ENCODE data around the gene EAF2. TPM values are rescaled to one million over a fixed set of nuclear protein-coding genes. Genes with fewer than 3 reads are reported as not detected.

EAF2 gene
- total RNA-seq, 1 experiment from 2014 or later = 4.4 TPM

DNA sequence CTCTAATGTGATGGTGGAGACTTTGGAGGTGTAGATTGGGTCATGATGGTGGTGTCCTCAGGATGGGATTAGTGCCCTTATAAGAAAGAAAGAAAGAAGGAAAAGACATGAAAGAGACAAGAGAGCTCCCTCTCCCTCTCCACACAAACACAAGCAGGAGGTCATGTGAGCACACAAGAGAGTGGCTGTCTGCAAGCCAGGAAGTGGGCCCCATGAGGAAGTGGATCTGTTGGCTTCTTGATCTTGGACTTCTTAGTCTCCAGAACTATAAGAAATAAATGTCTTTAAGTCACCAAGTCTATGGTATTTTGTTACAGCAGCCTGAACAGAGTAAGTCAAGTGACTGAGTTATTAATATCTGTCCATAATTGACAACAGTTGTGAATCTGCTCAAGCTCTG is 17.3 kb upstream of the EAF2 start:
- Histone ChIP-seq H3K79me2 (ENCODE audit: insufficient read depth, low read length) (peaks cover 77% of the 10 kb centered on the region), H2AFZ (ENCODE audit: low read depth, low read length, poor library complexity, severe bottlenecking) (no peak overlapping the region), H3K4me3 (replicated peaks in 1 of 2; ENCODE audit: low read depth in 1 of 2, low read length in 2 of 2) (no peak overlapping the region), H3K9me3 (ENCODE audit: control insufficient read depth in 1 of 2, insufficient read depth in 1 of 2, low read depth in 1 of 2, low read length in 2 of 2) (no peaks in the 10 kb centered on the region; a peak in 1 of 4 replicates), H3K9ac (ENCODE audit: low read length) (no peak overlapping the region), H3K27me3 (ENCODE audit: insufficient read depth, low read length) (no peaks in the 10 kb centered on the region), H3K27ac (ENCODE audit: low read depth, low read length) (no peak overlapping the region), H3K4me2 (ENCODE audit: low read length) (no peak overlapping the region), H3K36me3 (ENCODE audit: control insufficient read depth in 1 of 2, insufficient read depth in 2 of 2, low read length in 2 of 2) (peaks cover 6 to 25% of the 10 kb centered on the region in 2 experiments; a peak in 2 of 4 replicates), H3K9me2 (ENCODE audit: insufficient read depth) (no peaks in the 10 kb centered on the region), H3K4me1 (ENCODE audit: control insufficient read depth in 1 of 2, insufficient read depth in 2 of 2, low read length in 2 of 2) (no peaks in the 10 kb centered on the region), H4K20me1 (ENCODE audit: insufficient read depth) (no peaks in the 10 kb centered on the region)
- DNase-seq (ENCODE audit: low read depth, low spot score) (no peak), ATAC-seq (no peak)
- BruUV-seq (replicated peaks) = no TSS peak
- CTCF ChIA-PET = no interaction called here
- POLR2A ChIA-PET = no interaction called here
- intact Hi-C loops (cut with micrococcal nuclease) = no loop called here
- TF ChIP-seq YY1 (IDR thresholded peaks at IDR 0.05; ENCODE audit: extremely low read depth, insufficient replicate concordance, low read depth, low read length) (no peak), POLR2AphosphoS5 (IDR thresholded peaks at IDR 0.05; ENCODE audit: low read depth, low read length) (no peak), POLR2A (IDR thresholded peaks at IDR 0.05; ENCODE audit: borderline replicate concordance, extremely low read depth, insufficient read depth, insufficient read length) (no peak)
- TF ChIP-seq, protein P1, sequence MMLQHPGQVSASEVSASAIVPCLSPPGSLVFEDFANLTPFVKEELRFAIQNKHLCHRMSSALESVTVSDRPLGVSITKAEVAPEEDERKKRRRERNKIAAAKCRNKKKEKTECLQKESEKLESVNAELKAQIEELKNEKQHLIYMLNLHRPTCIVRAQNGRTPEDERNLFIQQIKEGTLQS (IDR thresholded peaks at IDR 0.05) = no peak
- RAD21 ChIA-PET (ENCODE audit: low non-redundant PET in 1 of 2, low total read pairs in 2 of 2, uncharacterized antibody in 2 of 2, unreplicated experiment in 2 of 2) = no interaction called here

DNA sequence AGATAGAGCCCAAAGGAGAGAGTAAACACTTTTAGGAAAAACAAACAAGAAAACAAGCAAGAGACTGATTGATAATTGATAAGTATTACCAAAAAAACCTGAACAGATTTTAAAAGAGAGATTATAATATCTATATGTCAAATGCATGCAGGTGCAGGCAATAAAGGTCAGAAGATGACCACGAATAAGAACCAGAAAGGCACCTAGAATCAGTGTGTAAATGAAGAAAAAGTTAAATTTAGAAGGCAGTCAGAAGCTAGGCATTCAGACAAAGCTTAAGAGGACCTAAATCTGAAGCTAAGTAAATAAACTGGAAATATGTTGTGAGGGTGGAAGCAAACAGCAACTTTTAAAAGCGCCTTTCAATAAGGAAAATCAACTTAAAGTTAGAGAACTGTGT is 16.4 kb upstream of the EAF2 start:
- RAD21 ChIA-PET (ENCODE audit: low non-redundant PET in 1 of 2, low total read pairs in 2 of 2, uncharacterized antibody in 2 of 2, unreplicated experiment in 2 of 2) = no interaction called here
- Histone ChIP-seq H2AFZ (ENCODE audit: low read depth, low read length, poor library complexity, severe bottlenecking) (no peak overlapping the region), H3K79me2 (ENCODE audit: insufficient read depth, low read length) (peaks cover 79% of the 10 kb centered on the region), H3K27ac (ENCODE audit: low read depth, low read length) (no peak overlapping the region), H3K4me3 (replicated peaks in 1 of 2; ENCODE audit: low read depth in 1 of 2, low read length in 2 of 2) (no peak overlapping the region), H4K20me1 (ENCODE audit: insufficient read depth) (no peaks in the 10 kb centered on the region), H3K36me3 (ENCODE audit: control insufficient read depth in 1 of 2, insufficient read depth in 2 of 2, low read length in 2 of 2) (peaks cover 6 to 33% of the 10 kb centered on the region in 2 experiments; a peak in 3 of 4 replicates), H3K9me3 (ENCODE audit: control insufficient read depth in 1 of 2, insufficient read depth in 1 of 2, low read depth in 1 of 2, low read length in 2 of 2) (peaks cover 0 to 5% of the 10 kb centered on the region in 2 experiments; a peak in 2 of 4 replicates), H3K9me2 (ENCODE audit: insufficient read depth) (no peaks in the 10 kb centered on the region), H3K9ac (ENCODE audit: low read length) (no peak overlapping the region), H3K27me3 (ENCODE audit: insufficient read depth, low read length) (no peaks in the 10 kb centered on the region), H3K4me2 (ENCODE audit: low read length) (no peak overlapping the region), H3K4me1 (ENCODE audit: control insufficient read depth in 1 of 2, insufficient read depth in 2 of 2, low read length in 2 of 2) (no peaks in the 10 kb centered on the region)
- CTCF ChIA-PET = no interaction called here
- TF ChIP-seq SIN3A (IDR thresholded peaks at IDR 0.05; ENCODE audit: low read depth) = no peak
- TF ChIP-seq EZH2 (IDR thresholded peaks at IDR 0.05) = no peak
- POLR2A ChIA-PET = no interaction called here
- BruUV-seq (replicated peaks) = no TSS peak
- ATAC-seq = no peak
- DNase-seq (ENCODE audit: low read depth, low spot score) = no peak
- intact Hi-C loops (cut with micrococcal nuclease) = no loop called here
